HG03469 (cell line): ENCODE results near the gene TCF25.
A peak's percentile ranks its signal among the peaks of the same experiment; 100 is the strongest.
"Not testable (repeated sequence)": the region's sequence is repeated elsewhere in the genome, so short reads cannot be mapped to it uniquely, and the experiment has no call there.

Source experiments
- ATAC-seq: cut with Tn5 transposase; IDR thresholded peaks from one replicate; pipeline ENCODE4 v1.9.1; 2021; ENCODE audit warnings: mild to moderate bottlenecking, moderate library complexity, moderate number of reproducible peaks; ENCODE audit not compliant: unreplicated experiment

The TCF25 gene

GRCh38 chr16:89903908-89904515 is 30.6 kb downstream of the TCF25 start:
- ATAC-seq: no peak

GRCh38 chr16:89904606-89905510 is 31.5 kb downstream of the TCF25 start:
- ATAC-seq: no peak

GRCh38 chr16:89905511-89906139 is 32.2 kb downstream of the TCF25 start:
- no peak for ATAC-seq

GRCh38 chr16:89906140-89907025 is 33.0 kb downstream of the TCF25 start:
- ATAC-seq: no peak

GRCh38 chr16:89907055-89907814 is 33.8 kb downstream of the TCF25 start:
- ATAC-seq: no peak

- no peak for ATAC-seq
These were observed 34.8 kb downstream of the TCF25 start for GRCh38 chr16:89908236-89908635.

- ATAC-seq: no peak
These were observed 36.7 kb downstream of the TCF25 start for GRCh38 chr16:89909777-89910716.

GRCh38 chr16:89910717-89911354 is 37.4 kb downstream of the TCF25 start:
- no peak for ATAC-seq

- no peak for ATAC-seq
These were observed 38.0 kb downstream of the TCF25 start for GRCh38 chr16:89911375-89911774.

GRCh38 chr16:89912143-89912542 is 38.8 kb downstream of the TCF25 start:
- no peak for ATAC-seq

- no peak for ATAC-seq
These were observed 39.2 kb downstream of the TCF25 start for GRCh38 chr16:89912627-89913026.

- no peak for ATAC-seq
These were observed 40.3 kb downstream of the TCF25 start for GRCh38 chr16:89913408-89914387.

GRCh38 chr16:89914642-89915285 is 41.4 kb downstream of the TCF25 start:
- not testable (repeated sequence) for ATAC-seq

- no peak for ATAC-seq
These were observed 42.2 kb downstream of the TCF25 start for GRCh38 chr16:89915303-89916232.

GRCh38 chr16:89917773-89918452 is 44.5 kb downstream of the TCF25 start:
- peak; percentile 62 for ATAC-seq
